ENCODE measurements around the gene FLT3.

The FLT3 gene

DNA sequence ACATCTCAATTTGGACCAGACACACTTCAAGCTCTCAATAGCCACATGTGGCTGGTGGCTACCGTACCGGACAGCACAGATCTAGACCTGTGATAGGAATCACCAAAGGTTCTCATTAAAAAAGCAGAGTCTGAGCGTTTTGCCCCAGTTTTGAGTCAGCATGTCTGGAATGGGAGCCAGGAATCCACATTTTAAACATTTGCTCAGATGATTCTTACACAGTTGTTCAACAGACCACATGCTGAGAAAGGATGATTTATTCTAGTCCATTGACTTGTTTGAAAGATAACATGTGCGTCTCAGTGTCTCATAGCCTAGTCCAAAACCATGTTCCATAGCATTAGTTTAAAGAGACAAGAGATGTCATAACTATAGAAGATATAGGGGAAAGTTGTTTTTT lies 53.4 kb downstream of the FLT3 start (continued):
- TF ChIP-seq CTCF (tag by site-specific recombination; IDR thresholded peaks at IDR 0.05) (no peak), ZNF223 (tag by site-specific recombination; IDR thresholded peaks at IDR 0.05) (no peak), ZNF707 (tag by site-specific recombination; IDR thresholded peaks at IDR 0.05) (no peak), ZNF274 (IDR thresholded peaks at IDR 0.05; ENCODE audit: low read length) (no peak), ZNF274 (tag by site-specific recombination; IDR thresholded peaks at IDR 0.05; ENCODE audit: borderline replicate concordance) (no peak), SP3 (tag by site-specific recombination; IDR thresholded peaks at IDR 0.05) (no peak), ZNF48 (tag by site-specific recombination; IDR thresholded peaks at IDR 0.05) (no peak), MZF1 (tag by site-specific recombination; IDR thresholded peaks at IDR 0.05; ENCODE audit: borderline replicate concordance) (no peak)

DNA sequence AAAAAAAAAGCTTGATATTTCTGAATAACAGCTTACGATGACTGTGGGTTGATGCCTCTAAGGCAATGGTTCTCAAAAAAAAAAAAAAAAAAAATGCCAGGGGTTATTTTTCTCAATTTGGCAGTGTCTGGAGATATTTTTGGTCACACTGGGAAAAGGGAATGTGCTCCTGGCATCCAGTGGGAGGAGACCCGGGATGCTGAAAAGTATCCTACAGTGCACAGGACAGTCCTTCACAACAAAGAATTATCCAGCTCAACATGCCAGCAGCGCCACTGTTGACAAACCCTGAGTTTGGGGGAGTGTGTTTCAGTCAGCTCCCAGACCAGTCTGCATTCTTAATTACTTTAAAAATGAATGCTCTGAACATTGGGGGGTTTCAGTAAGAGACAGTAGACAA lies 54.5 kb downstream of the FLT3 start:
- Histone ChIP-seq H3K9me3 (ENCODE audit: control insufficient read depth, insufficient read depth, low read depth, low read length) (no peaks in the 10 kb centered on the region), H3K4me3 (ENCODE audit: low read depth, low read length) (no peak overlapping the region), H3K36me3 (ENCODE audit: control insufficient read depth in 2 of 2, insufficient read depth in 1 of 2, low read length in 2 of 2) (no peaks in the 10 kb centered on the region), H3K4me1 (ENCODE audit: control insufficient read depth, insufficient read depth, low read length) (no peaks in the 10 kb centered on the region), H3K27ac (ENCODE audit: extremely low read depth, low read depth, low read length) (no peak overlapping the region)
- ChIA-PET POLR2A (no interaction called here), CTCF (no interaction called here)
- no peak for TF ChIP-seq ZNF664 (tag by site-specific recombination; IDR thresholded peaks at IDR 0.05)

- H3K4me3 ChIP-seq (ENCODE audit: low read depth, low read length) = no peak overlapping the region
- no peaks in the 10 kb centered on the region for H3K4me1 ChIP-seq (ENCODE audit: control insufficient read depth, insufficient read depth, low read length)
- H3K36me3 ChIP-seq (ENCODE audit: control insufficient read depth in 2 of 2, insufficient read depth in 1 of 2, low read length in 2 of 2) = no peaks in the 10 kb centered on the region
- no peaks in the 10 kb centered on the region for H3K9me3 ChIP-seq (ENCODE audit: control insufficient read depth, insufficient read depth, low read depth, low read length)
- TF ChIP-seq ZBTB48 (tag by site-specific recombination; IDR thresholded peaks at IDR 0.05) = no peak
- no peak overlapping the region for H3K27ac ChIP-seq (ENCODE audit: extremely low read depth, low read depth, low read length)
- ChIA-PET CTCF (no interaction called here), POLR2A (no interaction called here)
Measured at GRCh38 chr13:28044608-28045007, 55.8 kb downstream of the FLT3 start.

DNA sequence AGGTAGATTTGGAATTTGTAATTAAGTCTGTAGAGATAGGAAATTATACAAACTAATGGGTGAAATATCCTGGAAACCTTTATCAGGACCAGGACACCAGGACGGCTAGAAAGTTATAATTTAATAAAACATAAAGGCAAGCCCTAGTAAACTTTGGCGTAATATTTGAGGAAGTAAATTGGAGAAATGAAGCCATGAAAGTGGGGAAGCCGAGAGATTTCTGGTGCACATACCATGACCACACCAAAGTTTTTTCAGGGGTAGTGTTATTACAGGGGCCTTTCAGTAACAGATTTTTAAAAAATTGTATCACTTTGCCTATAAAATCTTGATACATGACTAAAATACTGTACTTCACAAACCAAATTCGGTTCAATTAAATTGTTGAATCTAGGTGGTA lies 57.2 kb downstream of the FLT3 start:
- no peak overlapping the region for H3K4me3 ChIP-seq (ENCODE audit: low read depth, low read length)
- H3K27ac ChIP-seq (ENCODE audit: extremely low read depth, low read depth, low read length) = no peak overlapping the region
- H3K4me1 ChIP-seq (ENCODE audit: control insufficient read depth, insufficient read depth, low read length) = no peaks in the 10 kb centered on the region
- CTCF ChIA-PET = no interaction called here
- H3K36me3 ChIP-seq (ENCODE audit: control insufficient read depth in 2 of 2, insufficient read depth in 1 of 2, low read length in 2 of 2) = no peaks in the 10 kb centered on the region
- no peaks in the 10 kb centered on the region for H3K9me3 ChIP-seq (ENCODE audit: control insufficient read depth, insufficient read depth, low read depth, low read length)
- no peak for TF ChIP-seq ZNF571 (tag by site-specific recombination; IDR thresholded peaks at IDR 0.05)
- TF ChIP-seq, protein P1, sequence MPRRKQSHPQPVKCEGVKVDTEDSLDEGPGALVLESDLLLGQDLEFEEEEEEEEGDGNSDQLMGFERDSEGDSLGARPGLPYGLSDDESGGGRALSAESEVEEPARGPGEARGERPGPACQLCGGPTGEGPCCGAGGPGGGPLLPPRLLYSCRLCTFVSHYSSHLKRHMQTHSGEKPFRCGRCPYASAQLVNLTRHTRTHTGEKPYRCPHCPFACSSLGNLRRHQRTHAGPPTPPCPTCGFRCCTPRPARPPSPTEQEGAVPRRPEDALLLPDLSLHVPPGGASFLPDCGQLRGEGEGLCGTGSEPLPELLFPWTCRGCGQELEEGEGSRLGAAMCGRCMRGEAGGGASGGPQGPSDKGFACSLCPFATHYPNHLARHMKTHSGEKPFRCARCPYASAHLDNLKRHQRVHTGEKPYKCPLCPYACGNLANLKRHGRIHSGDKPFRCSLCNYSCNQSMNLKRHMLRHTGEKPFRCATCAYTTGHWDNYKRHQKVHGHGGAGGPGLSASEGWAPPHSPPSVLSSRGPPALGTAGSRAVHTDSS (tag by site-specific recombination; IDR thresholded peaks at IDR 0.05) = no peak
- no peak for TF ChIP-seq ZNF776 (tag by site-specific recombination; IDR thresholded peaks at IDR 0.05; ENCODE audit: borderline replicate concordance)
- no peak for TF ChIP-seq ZNF473 (tag by site-specific recombination; IDR thresholded peaks at IDR 0.05)
- TF ChIP-seq SP3 (tag by site-specific recombination; IDR thresholded peaks at IDR 0.05) = no peak
- no peak for TF ChIP-seq ZNF169 (tag by site-specific recombination; IDR thresholded peaks at IDR 0.05)
- no peak for TF ChIP-seq ZNF24 (tag by site-specific recombination; IDR thresholded peaks at IDR 0.05)
- no peak for TF ChIP-seq ZNF280C (tag by site-specific recombination; IDR thresholded peaks at IDR 0.05)
- TF ChIP-seq ZNF311 (tag by site-specific recombination; IDR thresholded peaks at IDR 0.05; ENCODE audit: borderline replicate concordance) = no peak
- POLR2A ChIA-PET = no interaction called here
